ENCODE results near the gene ORAI3. TPM values are rescaled to one million over a fixed set of nuclear protein-coding genes. Genes with fewer than 3 reads are reported as not detected.

Gene ORAI3
- total RNA-seq = 21.9 and 50.5 TPM in 2 replicates

GRCh38 chr16:30948667-30949649, at the start of gene ORAI3:
Gene ORAI3 (plus strand): TSS chr16:30949068. CDS start chr16:30949290, 222 bp downstream.

GRCh38 chr16:30923554-30924075, 25.3 kb upstream of the ORAI3 start, which contains the start of gene FBXL19:
Gene FBXL19 (plus strand): TSS chr16:30923572. CDS start chr16:30925755, 2,183 bp downstream.

GRCh38 chr16:30957456-30958174, 8.7 kb downstream of the ORAI3 start, which contains the start of gene SETD1A:
Gene SETD1A (plus strand): TSS chr16:30957754. CDS start chr16:30958732, 978 bp downstream.

GRCh38 chr16:30984669-30985400, 36.0 kb downstream of the ORAI3 start, which contains the start of gene HSD3B7:
Gene HSD3B7 (plus strand): TSS chr16:30985207. CDS start chr16:30985659, 452 bp downstream.

Other genes starting within 250 kb of the ORAI3 start
- gene SRCAP, start 249.9 kb upstream of the ORAI3 start, total RNA-seq = 19.2 and 24.0 TPM in 2 replicates
- 14.9 and 18.2 TPM in 2 replicates for gene PHKG2, start 200.6 kb upstream of the ORAI3 start, total RNA-seq
- 1.4 and 2.7 TPM in 2 replicates for gene CFAP119, start 187.0 kb upstream of the ORAI3 start, total RNA-seq
- gene RNF40, start 186.7 kb upstream of the ORAI3 start, total RNA-seq = 69.9 and 93.6 TPM in 2 replicates
- gene ZNF629, start 161.9 kb upstream of the ORAI3 start, total RNA-seq = 5.4 and 6.7 TPM in 2 replicates
- gene BCL7C, start 55.0 kb upstream of the ORAI3 start, total RNA-seq = 28.5 and 51.0 TPM in 2 replicates
- gene CTF1, start 52.5 kb upstream of the ORAI3 start, total RNA-seq = 1.2 and 1.7 TPM in 2 replicates
- gene FBXL19, start 25.5 kb upstream of the ORAI3 start, total RNA-seq = 13.5 and 17.1 TPM in 2 replicates
- gene SETD1A, start 8.7 kb downstream of the ORAI3 start, total RNA-seq = 0.96 and 1.4 TPM in 2 replicates
- gene HSD3B7, start 36.1 kb downstream of the ORAI3 start, total RNA-seq = 12.8 and 17.5 TPM in 2 replicates
- 0.19 and 0.28 TPM in 2 replicates for gene STX1B, start 61.6 kb downstream of the ORAI3 start, total RNA-seq
- 17.8 and 19.6 TPM in 2 replicates for gene STX4, start 84.5 kb downstream of the ORAI3 start, total RNA-seq
- gene ZNF668, start 125.2 kb downstream of the ORAI3 start, total RNA-seq = 6.2 and 10.9 TPM in 2 replicates
- 12.7 and 14.6 TPM in 2 replicates for gene ZNF646, start 125.4 kb downstream of the ORAI3 start, total RNA-seq
- gene PRSS53, start 139.9 kb downstream of the ORAI3 start, total RNA-seq = 1.9 and 5.4 TPM in 2 replicates
- gene VKORC1, start 145.7 kb downstream of the ORAI3 start, total RNA-seq = 134 and 306 TPM in 2 replicates
- 18.0 and 24.2 TPM in 2 replicates for gene BCKDK, start 159.3 kb downstream of the ORAI3 start, total RNA-seq
- 29.7 and 35.2 TPM in 2 replicates for gene KAT8, start 168.6 kb downstream of the ORAI3 start, total RNA-seq
- not detected in 2 replicates for gene PRSS8, start 186.7 kb downstream of the ORAI3 start, total RNA-seq
- 0.38 and 0.85 TPM in 2 replicates for gene PRSS36, start 201.0 kb downstream of the ORAI3 start, total RNA-seq
- gene FUS, start 231.1 kb downstream of the ORAI3 start, total RNA-seq = 37.8 and 90.7 TPM in 2 replicates